A549 (cell line): ENCODE results near the gene CYP4F11. TPM values are rescaled to one million over a fixed set of nuclear protein-coding genes. Genes with fewer than 3 reads are reported as not detected.
"Not testable (repeated sequence)": the region's sequence is repeated elsewhere in the genome, so short reads cannot be mapped to it uniquely, and the experiment has no call there.

Experiments
- ATAC-seq, 2 experiments: fragments of 200-7000 bp in 1 of 2; fragments of >200 bp in 1 of 2; cut with Nextera tagmentation in 1 of 2; cut with Tn5 transposase in 1 of 2; 3 replicates each; pipeline versions ENCODE4 v1.8.0 to v1.9.1; 2018 to 2020; ENCODE audit warnings: mild to moderate bottlenecking in 1 of 2, moderate library complexity in 1 of 2
- CTCF ChIA-PET: fragments of 300-600 bp; sonication (Branson Sonifier 250); formaldehyde crosslinking; extraction: SDS; loops from one replicate; lab custom pipeline; 2021; ENCODE audit warnings: antibody characterized with exemption, inconsistent platforms; lab: Yijun Ruan, JAX
- POLR2A ChIA-PET: fragments of 350-600 bp; formaldehyde crosslinking; extraction: SDS; loops from one replicate; lab custom pipeline; 2021; ENCODE audit warnings: antibody characterized with exemption, inconsistent platforms; lab: Yijun Ruan, JAX
- DNase-seq, 2 experiments: peaks; one replicate each; pipeline versions ENCODE4 v3.0.0 to v3.0.0-alpha.2; 2011 to 2016; ENCODE audit warnings: low read depth in 1 of 2, low spot score in 1 of 2
- FAIRE-seq: peaks from 2 replicates; lab custom pipeline; 2011; peaks lifted over from hg19 to GRCh38; lab: Jason Lieb, UNC
- H3K27ac ChIP-seq, 2 experiments: fragments of >200 bp; sonication (Bioruptor Twin); formaldehyde crosslinking; 3 replicates each; pipeline ENCODE4 v1.5.1; 2016 to 2017
- H3K4me1 ChIP-seq: fragments of >200 bp; sonication (Bioruptor Twin); formaldehyde crosslinking; 3 replicates; pipeline ENCODE4 v1.6.1; 2016
- H3K4me2 ChIP-seq: fragments of >200 bp; sonication (Bioruptor Twin); formaldehyde crosslinking; 3 replicates; pipeline ENCODE4 v1.6.1; 2016
- H3K4me3 ChIP-seq: fragments of >200 bp; sonication (Bioruptor Twin); formaldehyde crosslinking; 3 replicates; pipeline ENCODE4 v1.5.1; 2016
- H3K9me3 ChIP-seq: fragments of >200 bp; sonication (Bioruptor Twin); formaldehyde crosslinking; 3 replicates; pipeline ENCODE4 v1.6.1; 2016
- CEBPB ChIP-seq, 2 experiments: fragments of >200 bp in 1 of 2; sonication (Bioruptor Twin) in 1 of 2; formaldehyde crosslinking in 1 of 2; IDR thresholded peaks; 2 replicates each; pipeline ENCODE4 v1.6.1; 2012 to 2016
- CHD2 ChIP-seq: fragments of 150-350 bp; IDR thresholded peaks from 2 replicates; pipeline ENCODE4 v1.6.1; 2014; ENCODE audit warnings: low read length; ENCODE audit not compliant: partially characterized antibody
- CHD4 ChIP-seq: fragments of 200-600 bp; sonication (generic); IDR thresholded peaks from 2 replicates; pipeline ENCODE4 v1.6.1; 2016; ENCODE audit warnings: antibody characterized with exemption, mild to moderate bottlenecking, borderline replicate concordance
- CTCF ChIP-seq: fragments of >200 bp; sonication (Bioruptor Twin); formaldehyde crosslinking; IDR thresholded peaks from 3 replicates; pipeline ENCODE4 v1.5.1; 2016
- FOXS1 ChIP-seq: fragments of 250-450 bp; sonication (Bioruptor Pico); IDR thresholded peaks from 2 replicates; pipeline ENCODE4 v1.5.0; 2020; ENCODE audit warnings: mild to moderate bottlenecking, moderate library complexity
- HES2 ChIP-seq: fragments of >200 bp; sonication (Bioruptor Twin); formaldehyde crosslinking; IDR thresholded peaks from 2 replicates; pipeline ENCODE4 v1.6.1; 2016
- HMGXB4 ChIP-seq: fragments of 250-450 bp; sonication (Bioruptor Pico); IDR thresholded peaks from 2 replicates; pipeline ENCODE4 v1.5.0; 2021; ENCODE audit warnings: mild to moderate bottlenecking, moderate library complexity, borderline replicate concordance
- HOXA7 ChIP-seq: fragments of 250-450 bp; sonication (Bioruptor Pico); IDR thresholded peaks from 2 replicates; pipeline ENCODE4 v1.5.0; 2020; ENCODE audit warnings: mild to moderate bottlenecking, moderate library complexity
- HOXB13 ChIP-seq: fragments of 250-450 bp; sonication (Bioruptor Pico); IDR thresholded peaks from 2 replicates; pipeline ENCODE4 v1.5.0; 2020; ENCODE audit warnings: low read depth, mild to moderate bottlenecking, moderate library complexity
- HOXB5 ChIP-seq: fragments of 250-450 bp; sonication (Bioruptor Pico); IDR thresholded peaks from 2 replicates; pipeline ENCODE4 v1.5.0; 2020; ENCODE audit warnings: mild to moderate bottlenecking, moderate library complexity
- JUNB ChIP-seq: fragments of >200 bp; sonication (Bioruptor Twin); formaldehyde crosslinking; IDR thresholded peaks from 2 replicates; pipeline ENCODE4 v1.6.1; 2016
- KDM1A ChIP-seq: fragments of 200-600 bp; sonication (generic); IDR thresholded peaks from 2 replicates; pipeline ENCODE4 v1.6.1; 2016; ENCODE audit warnings: low read depth, mild to moderate bottlenecking
- MAX ChIP-seq: IDR thresholded peaks from 2 replicates; pipeline ENCODE4 v1.6.1; 2012
- NFE2L2 ChIP-seq: fragments of 150-350 bp; conservative IDR thresholded peaks from 2 replicates; pipeline ENCODE4 v1.6.1; 2014; ENCODE audit warnings: low read length
- RARB ChIP-seq: fragments of 250-450 bp; sonication (Bioruptor Pico); IDR thresholded peaks from 2 replicates; pipeline ENCODE4 v1.8.0; 2021; ENCODE audit warnings: mild to moderate bottlenecking, moderate library complexity
- RFX5 ChIP-seq: fragments of 450-650 bp; IDR thresholded peaks from 2 replicates; pipeline ENCODE4 v1.7.1; 2014; ENCODE audit warnings: antibody characterized with exemption, mild to moderate bottlenecking, moderate library complexity
- RNF2 ChIP-seq: fragments of 200-600 bp; sonication (generic); IDR thresholded peaks from 2 replicates; pipeline ENCODE4 v1.6.1; 2016; ENCODE audit warnings: low read depth, mild to moderate bottlenecking, antibody characterized with exemption, moderate library complexity, borderline replicate concordance
- USF2 ChIP-seq: fragments of 450-650 bp; IDR thresholded peaks from 2 replicates; pipeline ENCODE4 v1.6.1; 2014; ENCODE audit warnings: antibody characterized with exemption
- ZFP36 ChIP-seq: fragments of 450-650 bp; IDR thresholded peaks from 2 replicates; pipeline ENCODE4 v1.6.1; 2014; ENCODE audit warnings: borderline replicate concordance; ENCODE audit not compliant: partially characterized antibody
- WGBS: methylation state at CpG from one replicate; pipeline ENCODE4 v1.1.6; 2017; ENCODE audit errors: missing lambda C conversion rate; 5-methylcytosine and 5-hydroxymethylcytosine counted together
- polyA plus RNA-seq, 4 experiments: library from polyadenylated mRNA; depleted of rRNA in 3 of 4; stranded (reverse); fragments of >200 nt; fragmentation: RNase III in 1 of 4; extraction: RNeasy Plus Mini Kit Qiagen cat#74134 plus additional on column Dnase treatment in 1 of 4; gene quantifications; 2 replicates in 3 of 4; 3 replicates in 1 of 4; pipeline ENCODE4 v1.2.3, GENCODE V29; 2011 to 2017
- TF ChIP-seq, protein P1 (sequence below): IDR thresholded peaks from 2 replicates; pipeline ENCODE4 v1.6.1; 2012; ENCODE audit warnings: low read depth, borderline replicate concordance

The CYP4F11 gene
- polyA plus RNA-seq, 2 of the 4 experiments (the other 2 are of a cell fraction): 4.0 to 26.2 TPM

GRCh38 chr19:15974856-15975255 is 40.5 kb upstream of the CYP4F11 start:
- POLR2A ChIA-PET: no interaction called here
- CTCF ChIA-PET: no interaction called here
- H3K4me3 ChIP-seq: no peak overlapping the region
- DNase-seq: no peak
- H3K4me1 ChIP-seq: no peaks in the 10 kb centered on the region
- no peak overlapping the region for H3K27ac ChIP-seq
- TF ChIP-seq RARB (CRISPR knock-in tag): no peak
- TF ChIP-seq RNF2: no peak
- TF ChIP-seq, all 56 proteins: peak for 0
- ATAC-seq (no peak), FAIRE-seq (no peak)
- WGBS: 1% methylated on average over 5 of the region's 5 CpGs
- H3K9me3 ChIP-seq: no peaks in the 10 kb centered on the region
- H3K4me2 ChIP-seq: no peak overlapping the region

GRCh38 chr19:15972043-15972442 is 37.7 kb upstream of the CYP4F11 start:
- POLR2A ChIA-PET, H3K27ac ChIP-seq, H3K4me3 ChIP-seq, FAIRE-seq, ATAC-seq, H3K9me3 ChIP-seq, DNase-seq, H3K4me2 ChIP-seq, H3K4me1 ChIP-seq: not testable (repeated sequence)
- CTCF ChIA-PET: interaction anchor here (1.4 kb wide), 1 partner anchor 9 kb away, joined by 3 read pairs; no protein-coding TSS in a partner anchor

DNA sequence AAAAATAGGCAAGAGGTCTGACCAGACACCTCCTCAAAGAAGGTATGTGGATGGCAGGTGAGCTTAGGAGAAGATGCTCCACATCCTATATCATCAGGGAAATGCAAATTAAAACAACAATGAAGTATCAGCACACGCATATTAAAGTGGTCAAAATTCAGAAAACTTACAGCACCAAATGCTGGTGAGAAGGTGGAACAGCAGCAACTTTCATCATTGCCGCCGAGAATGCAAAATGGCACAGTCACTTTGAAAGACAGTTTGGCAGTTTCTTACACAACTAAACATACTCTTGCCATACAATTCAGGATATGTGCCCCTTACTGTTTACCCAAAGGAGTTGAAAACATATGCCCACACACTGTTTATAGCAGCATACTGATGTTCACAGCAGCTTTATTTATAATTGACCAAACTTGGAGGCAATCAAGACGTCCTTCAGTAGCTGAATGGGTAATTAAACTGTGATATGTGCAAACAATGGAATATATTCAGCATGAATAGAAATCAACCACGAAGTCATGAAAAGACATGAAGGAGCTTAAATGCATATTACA is 37.0 kb upstream of the CYP4F11 start:
- no peak overlapping the region for H3K4me3 ChIP-seq
- no peaks in the 10 kb centered on the region for H3K4me1 ChIP-seq
- H3K9me3 ChIP-seq: no peaks in the 10 kb centered on the region
- H3K4me2 ChIP-seq: no peak overlapping the region
- FAIRE-seq (no peak), DNase-seq (no peak), ATAC-seq (no peak)
- TF ChIP-seq USF2 (no peak), NFE2L2 (no peak), CHD2 (no peak), HOXB5 (CRISPR knock-in tag) (no peak), MAX (no peak), KDM1A (no peak), CEBPB (IDR thresholded peaks at IDR 0.05) (no peak), HOXB13 (CRISPR knock-in tag) (no peak), FOXS1 (CRISPR knock-in tag) (no peak), HES2 (no peak), ZFP36 (no peak), HOXA7 (CRISPR knock-in tag) (no peak), CHD4 (no peak), RFX5 (no peak), HMGXB4 (CRISPR knock-in tag) (no peak), JUNB (no peak), CTCF (no peak)
- TF ChIP-seq, protein P1, sequence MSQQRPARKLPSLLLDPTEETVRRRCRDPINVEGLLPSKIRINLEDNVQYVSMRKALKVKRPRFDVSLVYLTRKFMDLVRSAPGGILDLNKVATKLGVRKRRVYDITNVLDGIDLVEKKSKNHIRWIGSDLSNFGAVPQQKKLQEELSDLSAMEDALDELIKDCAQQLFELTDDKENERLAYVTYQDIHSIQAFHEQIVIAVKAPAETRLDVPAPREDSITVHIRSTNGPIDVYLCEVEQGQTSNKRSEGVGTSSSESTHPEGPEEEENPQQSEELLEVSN: no peak
- H3K27ac ChIP-seq: no peak overlapping the region
- WGBS: 32% methylated on average over 5 of the region's 5 CpGs
- CTCF ChIA-PET: interaction anchor here (0.7 to 1.4 kb wide), 2 partner anchors 8 to 1968 kb away, joined by 3 read pairs; no protein-coding TSS in a partner anchor
- POLR2A ChIA-PET: no interaction called here
